SH-SY5Y (cell line): ENCODE data around the gene UCN2.

Experiments
- GATA2 ChIP-seq: IDR thresholded peaks from 2 replicates; pipeline ENCODE4 v1.6.1; 2011; ENCODE audit warnings: mild to moderate bottlenecking, low read depth, low read length
- GATA3 ChIP-seq: IDR thresholded peaks from 2 replicates; pipeline ENCODE4 v1.6.1; 2011; ENCODE audit warnings: low read depth, mild to moderate bottlenecking, low read length, moderate library complexity

Gene UCN2

DNA sequence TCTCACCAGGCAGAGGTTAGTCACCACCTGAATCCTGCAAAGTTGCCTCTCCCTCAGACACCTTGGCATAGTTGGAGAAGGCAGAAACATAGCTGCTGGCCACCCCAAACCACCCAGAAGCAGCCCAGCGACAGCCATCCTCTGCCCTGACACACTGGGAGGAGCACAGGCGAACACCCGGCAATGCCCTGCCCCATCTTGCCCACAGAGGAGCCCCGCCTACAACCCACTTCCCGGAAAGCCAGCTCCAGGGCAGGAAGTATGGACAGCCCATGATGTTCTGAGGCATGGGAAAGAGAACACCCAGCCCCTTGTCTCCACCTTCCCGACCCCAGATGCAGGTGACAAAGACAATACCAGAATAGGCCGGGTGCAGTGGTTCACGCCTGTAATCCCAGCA lies 47.0 kb downstream of the UCN2 start:
- TF ChIP-seq GATA2 = no peak

DNA sequence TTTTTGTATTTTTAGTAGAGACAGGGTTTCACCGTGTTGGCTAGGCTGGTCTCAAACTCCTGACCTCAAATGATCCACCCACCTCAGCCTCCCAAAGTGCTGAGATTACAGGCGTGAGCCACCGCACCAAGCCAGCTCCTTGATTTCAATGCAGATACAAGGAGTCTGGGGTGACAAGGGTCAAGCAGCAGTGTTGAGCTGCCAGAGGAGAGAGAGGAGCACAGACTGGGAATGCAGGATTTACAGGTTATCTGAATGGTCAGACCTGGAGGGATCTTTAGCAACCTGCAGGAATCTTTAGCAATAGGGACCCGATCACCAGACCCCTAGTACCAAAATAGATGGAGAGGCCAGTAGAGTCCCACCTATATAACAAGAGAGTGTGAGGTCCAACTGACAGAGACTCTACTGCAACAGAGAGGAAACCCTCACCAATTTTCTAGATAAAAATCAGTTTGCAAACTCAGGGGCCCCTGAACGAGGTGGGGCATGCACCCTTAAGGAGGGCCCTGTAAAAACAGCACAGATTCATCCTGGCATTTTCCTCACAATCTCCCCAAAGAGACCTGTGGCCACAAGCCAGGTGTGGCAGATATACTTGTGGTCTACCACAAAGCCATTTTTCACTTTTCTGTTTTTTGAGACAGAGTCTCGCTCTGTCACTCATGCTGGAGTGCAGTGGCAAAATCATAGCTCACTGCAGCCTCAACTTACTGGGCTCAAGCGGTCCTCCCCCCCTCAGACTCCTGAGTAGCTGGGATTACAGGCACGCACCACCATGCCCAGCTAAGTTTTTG lies 49.0 kb downstream of the UCN2 start:
- TF ChIP-seq GATA2 (no peak), GATA3 (no peak)
